Lung (tissue), 12 donors: Measurements from ENCODE around the gene EXOC7. TPM values are rescaled to one million over a fixed set of nuclear protein-coding genes. Genes with fewer than 3 reads are reported as not detected.

ENCODE experiments used
- ATAC-seq: fragments of 200-7000 bp; cut with Tn5 transposase; one replicate; pipeline ENCODE4 v1.9.1; 2020; ENCODE audit warnings: moderate number of reproducible peaks; ENCODE audit not compliant: insufficient read depth, low FRiP score
- DNase-seq, 3 donors: peaks; one replicate each; pipeline ENCODE4 v3.0.0-alpha.2; 2013 to 2017
- H3K27ac ChIP-seq, 2 donors: one replicate each; pipeline ENCODE4 v1.5.1; 2013; ENCODE audit warnings: mild to moderate bottlenecking in 2 of 2, moderate library complexity in 2 of 2, control low read depth in 1 of 2, inconsistent platforms in 1 of 2, low read depth in 1 of 2, low read length in 1 of 2
- H3K27me3 ChIP-seq, 3 donors: one replicate each; pipeline ENCODE4 v1.5.1; 2013; ENCODE audit warnings: low read length in 2 of 3; ENCODE audit not compliant: control insufficient read depth in 3 of 3, insufficient read depth in 3 of 3
- H3K36me3 ChIP-seq, 4 donors: one replicate each; pipeline ENCODE4 v1.5.1; 2013; ENCODE audit warnings: low read length in 4 of 4, mild to moderate bottlenecking in 1 of 4, moderate library complexity in 1 of 4; ENCODE audit not compliant: control insufficient read depth in 4 of 4, insufficient read depth in 4 of 4
- H3K4me1 ChIP-seq, 5 donors: one replicate each; pipeline ENCODE4 v1.5.1; 2013; ENCODE audit warnings: low read length in 5 of 5, mild to moderate bottlenecking in 2 of 5, moderate library complexity in 1 of 5; ENCODE audit not compliant: control insufficient read depth in 5 of 5, insufficient read depth in 5 of 5
- H3K4me3 ChIP-seq: one replicate; pipeline ENCODE4 v1.5.1; 2013; ENCODE audit warnings: mild to moderate bottlenecking, control low read depth, moderate library complexity
- H3K9ac ChIP-seq, 2 donors: one replicate each; pipeline ENCODE4 v1.5.1; 2013; ENCODE audit warnings: low read length in 2 of 2, control low read depth in 1 of 2; ENCODE audit not compliant: insufficient read depth in 1 of 2
- H3K9me3 ChIP-seq, 4 donors: one replicate each; pipeline ENCODE4 v1.5.1; 2013; ENCODE audit warnings: low read length in 3 of 4, mild to moderate bottlenecking in 1 of 4, moderate library complexity in 1 of 4; ENCODE audit not compliant: control insufficient read depth in 4 of 4, insufficient read depth in 3 of 4
- CTCF ChIP-seq: IDR thresholded peaks from 2 replicates; pipeline ENCODE4 v1.5.1; 2012; ENCODE audit warnings: mild to moderate bottlenecking; ENCODE audit errors: control extremely low read depth, extremely low read depth
- WGBS, 2 donors: extraction: QIAGEN DNeasy Blood & Tissue Kit; methylation state at CpG; one replicate each; pipeline ENCODE4 v1.1.7; 2013; 5-methylcytosine and 5-hydroxymethylcytosine counted together
- polyA plus RNA-seq, 2 donors: library from polyadenylated mRNA; stranded (reverse); fragments of 200-250 nt; gene quantifications; one replicate each; pipeline ENCODE4 v1.2.1, GENCODE V29; 2013
- total RNA-seq, 2 donors: library from RNA; depleted of rRNA in 1 of 2; stranded (reverse); fragments of >200 nt in 1 of 2; gene quantifications; one replicate each; pipeline ENCODE4 v1.2.1, GENCODE V29; 2014 to 2021
- donor health status: control.
- donor health status: control.
- donor health status: Bipolar disorder and iron deficiency.
- donor health status: healthy.
- donor health status: DM: yes; HTN: yes; CAD: no.

Gene EXOC7
- total and polyA plus RNA-seq, 4 donors = 49.9 to 111 (median 80.9) TPM

- WGBS, 2 donors = 89 to 90% methylated on average over 24 of the region's 24 CpGs
- Histone ChIP-seq H3K27me3 (no peaks in the 10 kb centered on the region), H3K27ac (no peak overlapping the region), H3K4me3 (no peak overlapping the region), H3K4me1 (peaks cover 0 to 9% (median 3%) of the 10 kb centered on the region in 5 donors), H3K9me3 (no peaks in the 10 kb centered on the region), H3K9ac (no peak overlapping the region), H3K36me3 (no peaks in the 10 kb centered on the region)
- DNase-seq (peak in 1 of 3 donors; percentile 12), ATAC-seq (no peak)
- TF ChIP-seq CTCF = no peak
Observed at GRCh38 chr17:76122431-76123190, 19.0 kb upstream of the EXOC7 start.

- H3K4me1 ChIP-seq = peaks cover 0 to 9% (median 3%) of the 10 kb centered on the region in 5 donors
- H3K27ac ChIP-seq = no peak overlapping the region
- no peaks in the 10 kb centered on the region for H3K9me3 ChIP-seq
- no peaks in the 10 kb centered on the region for H3K36me3 ChIP-seq
- no peak overlapping the region for H3K9ac ChIP-seq
- ATAC-seq (no peak), DNase-seq (peak; percentile 27 to 42 (median 40))
- H3K4me3 ChIP-seq = no peak overlapping the region
- H3K27me3 ChIP-seq = no peaks in the 10 kb centered on the region
- no peak for TF ChIP-seq CTCF
- 29 to 47% methylated on average over 37 to 42 of the region's 42 CpGs for WGBS, 2 donors
Observed at GRCh38 chr17:76121932-76122430, 18.4 kb upstream of the EXOC7 start.

GRCh38 chr17:76120658-76121008, 17.0 kb upstream of the EXOC7 start:
- Histone ChIP-seq H3K27me3 (no peaks in the 10 kb centered on the region), H3K9me3 (no peaks in the 10 kb centered on the region), H3K9ac (no peak overlapping the region), H3K4me3 (no peak overlapping the region), H3K27ac (no peak overlapping the region), H3K4me1 (peaks cover 0 to 9% (median 3%) of the 10 kb centered on the region in 5 donors), H3K36me3 (no peaks in the 10 kb centered on the region)
- DNase-seq (no peak), ATAC-seq (no peak)
- TF ChIP-seq CTCF = no peak
- WGBS, 2 donors = 91% methylated on average over 5 of the region's 5 CpGs
